GM19467 (cell line): ENCODE measurements around the gene ADSL.

ENCODE experiments used
- ATAC-seq: cut with Tn5 transposase; IDR thresholded peaks from one replicate; pipeline ENCODE4 v1.9.1; 2021; ENCODE audit warnings: mild to moderate bottlenecking, moderate library complexity; ENCODE audit not compliant: unreplicated experiment

ADSL gene

DNA sequence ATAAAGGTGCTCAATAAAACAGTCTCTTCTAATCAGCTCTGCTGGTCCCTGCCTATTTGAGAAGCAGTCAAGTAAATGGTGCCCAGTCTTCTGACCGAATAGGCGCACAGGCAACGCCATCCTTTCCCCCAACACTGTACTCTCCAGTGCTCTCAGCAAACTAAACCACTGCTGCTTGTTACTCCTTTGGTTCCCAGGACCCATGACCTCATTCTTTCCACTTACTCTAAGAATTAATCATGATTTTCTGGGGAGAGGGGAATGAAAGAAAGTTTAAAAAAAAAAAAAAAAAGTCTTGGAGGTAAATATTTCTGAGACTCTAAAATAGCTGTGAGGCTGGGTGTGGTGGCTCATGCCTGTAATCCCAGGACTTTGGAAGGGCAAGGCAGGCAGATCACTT is 87.8 kb downstream of the ADSL start:
- ATAC-seq: no peak

DNA sequence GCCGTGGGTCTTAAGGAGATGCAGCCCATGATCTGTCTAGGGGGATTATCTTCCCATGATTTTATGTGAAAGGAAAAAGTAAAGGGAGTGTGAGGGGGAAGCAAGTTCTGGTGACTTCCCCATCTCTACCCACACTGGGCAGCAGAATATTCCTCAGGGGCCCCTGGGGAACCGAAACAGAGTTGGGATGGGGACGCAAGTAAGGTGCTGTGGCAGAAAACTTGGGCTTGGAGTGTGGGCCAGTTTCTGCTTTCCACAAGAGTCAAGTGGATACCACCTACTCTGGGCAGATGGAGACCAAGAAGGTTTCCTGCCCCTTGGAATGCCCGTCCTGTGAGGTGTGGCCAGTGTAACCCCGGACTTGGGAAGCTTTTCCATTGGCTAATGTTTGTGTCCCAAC is 88.4 kb downstream of the ADSL start:
- ATAC-seq: no peak

DNA sequence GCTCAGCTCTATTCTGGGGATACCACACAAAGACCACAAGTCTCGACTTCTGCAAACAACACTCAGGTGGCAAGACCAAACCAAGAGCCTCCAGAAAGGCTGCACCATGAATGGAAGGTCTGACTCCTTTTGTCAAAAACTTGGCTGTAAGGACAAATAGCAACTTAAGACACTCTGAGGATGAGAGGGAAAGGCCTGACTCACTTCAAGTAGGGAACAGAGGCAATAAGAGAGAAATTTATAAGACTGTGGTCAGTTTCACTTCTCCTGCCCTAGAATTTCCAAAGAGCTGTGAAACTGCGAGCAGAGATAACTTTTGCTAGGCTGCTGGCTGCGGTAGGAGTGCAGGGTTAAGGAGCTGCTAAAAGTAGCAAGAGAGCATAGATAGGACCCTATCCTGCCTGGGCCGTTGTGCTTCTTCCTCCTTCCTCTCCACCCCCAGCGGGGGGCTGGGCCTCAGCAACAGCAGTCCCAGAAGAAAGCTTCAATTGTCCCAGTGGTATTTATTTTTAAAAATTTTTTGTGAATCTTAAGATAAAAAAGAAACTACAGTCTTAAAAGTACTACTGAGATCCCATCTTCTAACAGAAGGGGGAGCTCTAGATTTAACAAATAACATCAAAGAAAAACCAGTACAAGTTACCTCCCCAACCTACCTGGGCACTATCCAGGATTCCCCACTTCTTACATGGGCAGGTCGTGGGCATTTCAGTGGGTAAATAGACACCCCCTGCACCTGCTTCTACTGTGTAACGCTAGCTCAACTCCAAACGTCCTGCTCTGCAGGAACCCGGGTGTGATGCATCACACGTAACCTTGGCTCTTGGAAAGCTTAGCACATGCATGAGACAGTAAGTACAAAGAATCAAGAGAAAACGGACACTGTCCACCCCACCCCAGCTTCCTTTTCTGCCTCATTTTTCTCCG is 90.5 kb downstream of the ADSL start:
- peak; percentile 46 for ATAC-seq
